GM12892 (cell line): ENCODE results near the gene NCOA4.
"Not testable (repeated sequence)": the region's sequence is repeated elsewhere in the genome, so short reads cannot be mapped to it uniquely, and the experiment has no call there.

ENCODE experiments used
- DNase-seq: peaks from one replicate; pipeline ENCODE4 v3.0.0; 2011; ENCODE audit not compliant: insufficient read length
- FAIRE-seq: peaks from 2 replicates; lab custom pipeline; 2011; peaks lifted over from hg19 to GRCh38; lab: Jason Lieb, UNC
- POLR2A ChIP-seq: IDR thresholded peaks from 2 replicates; pipeline ENCODE4 v1.6.1; 2011; ENCODE audit warnings: low read depth, low read length, control low read depth
- POLR2AphosphoS5 ChIP-seq: IDR thresholded peaks from 2 replicates; pipeline ENCODE4 v1.6.1; 2011; ENCODE audit warnings: low read depth, low read length, control low read depth
- TAF1 ChIP-seq: IDR thresholded peaks from 2 replicates; pipeline ENCODE4 v1.6.1; 2011; ENCODE audit warnings: low read depth, mild to moderate bottlenecking, control low read depth, low read length, borderline replicate concordance

Gene NCOA4

DNA sequence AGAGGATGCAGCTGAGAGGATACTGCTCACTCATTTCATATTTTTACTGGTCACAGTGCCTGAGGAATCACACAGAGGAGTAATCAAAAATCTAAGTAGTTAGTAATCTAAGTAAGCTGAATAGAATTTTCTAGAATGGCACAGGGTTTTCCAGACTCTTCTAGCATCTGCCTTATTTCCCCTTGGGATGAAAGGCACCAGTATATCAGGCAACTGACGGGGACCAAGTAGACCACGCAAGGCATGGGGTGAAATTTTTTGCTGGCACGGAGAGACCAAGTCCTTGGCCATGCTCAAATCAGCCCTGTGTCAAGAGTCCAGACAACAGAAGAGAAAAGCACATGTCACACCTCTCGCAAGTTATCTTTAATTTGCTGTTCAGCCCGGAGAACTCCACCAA lies 14.2 kb downstream of the NCOA4 start:
- TF ChIP-seq POLR2AphosphoS5 = no peak
- no peak for TF ChIP-seq POLR2A
- TF ChIP-seq TAF1 = no peak
- FAIRE-seq = no peak
- no peak for DNase-seq

DNA sequence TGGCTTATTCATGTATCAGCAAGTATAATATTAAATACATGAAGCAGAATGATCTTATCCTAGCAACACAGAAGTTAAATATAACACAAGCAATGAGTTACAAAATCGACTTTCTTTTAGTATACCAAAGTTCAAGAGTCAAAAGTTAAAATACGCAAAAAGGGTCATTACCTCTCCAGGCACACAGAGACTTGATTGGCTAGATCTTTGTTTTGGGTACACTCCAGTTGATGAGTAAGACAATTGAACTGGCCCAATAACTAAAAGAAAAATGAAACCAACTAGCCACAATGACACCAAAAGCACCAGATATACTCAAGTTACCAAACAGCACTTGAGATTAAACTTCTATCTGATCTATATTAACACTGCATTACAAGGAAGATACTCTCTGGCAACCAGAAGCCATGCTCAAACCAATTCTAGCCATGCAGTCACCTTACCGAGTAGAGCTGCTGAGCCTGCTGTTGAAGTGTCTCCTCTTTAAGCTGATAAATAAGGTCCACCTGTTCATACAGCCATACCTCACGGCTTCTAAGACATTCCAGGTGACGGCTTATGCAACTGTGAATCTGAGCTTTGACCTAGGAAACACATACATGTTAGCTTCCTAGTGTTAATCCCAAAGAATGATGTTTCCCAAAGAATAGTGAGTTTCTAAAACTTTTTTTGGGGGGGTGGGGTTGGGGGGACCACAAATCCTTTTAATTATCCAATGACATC lies 15.6 kb downstream of the NCOA4 start:
- DNase-seq (no peak), FAIRE-seq (no peak)
- TF ChIP-seq POLR2AphosphoS5 = no peak
- TF ChIP-seq TAF1 = no peak
- TF ChIP-seq POLR2A = no peak

DNA sequence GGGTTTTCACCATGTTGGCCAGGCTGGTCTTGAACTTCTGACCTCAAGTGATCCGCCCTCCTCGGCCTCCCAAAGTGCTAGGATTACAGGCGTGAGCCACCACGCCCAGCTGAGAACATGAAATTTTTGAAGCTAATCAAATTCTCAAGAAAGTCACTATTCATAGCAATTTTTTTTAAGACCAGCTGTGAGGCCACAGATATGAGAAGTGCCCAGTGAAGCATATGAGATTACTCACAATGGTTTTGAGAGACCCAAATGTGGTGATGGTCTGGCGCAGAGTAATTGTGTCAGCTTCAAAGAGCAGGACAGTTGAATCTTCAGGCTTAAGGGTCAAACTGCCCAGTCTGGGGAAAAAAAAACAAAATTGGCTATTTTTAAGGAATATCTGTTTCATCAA lies 16.2 kb downstream of the NCOA4 start:
- no peak for DNase-seq

DNA sequence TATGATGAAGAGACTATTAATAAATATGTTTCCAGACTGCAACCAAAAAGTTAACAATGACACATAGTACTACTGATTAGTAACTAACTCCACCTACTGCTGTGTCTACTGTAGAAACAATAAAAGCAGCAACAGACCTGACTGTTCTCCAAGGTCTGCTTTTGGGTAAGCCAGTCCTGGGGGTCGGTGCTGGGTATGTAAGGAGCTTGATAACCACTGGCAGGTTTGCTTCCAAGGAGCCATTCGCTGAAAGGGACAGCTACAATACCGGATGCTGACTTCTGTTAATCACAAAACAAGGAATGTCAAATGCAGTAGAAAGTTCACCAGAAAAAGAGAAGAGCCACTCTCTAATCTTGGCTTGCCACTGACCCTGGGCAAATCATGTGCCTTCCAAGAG lies 17.7 kb downstream of the NCOA4 start:
- DNase-seq (no peak), FAIRE-seq (no peak)
- TF ChIP-seq TAF1 (no peak), POLR2AphosphoS5 (no peak), POLR2A (no peak)

More for the DNA sequence above, 16.2 kb downstream of the NCOA4 start:
- FAIRE-seq = no peak
- TF ChIP-seq POLR2AphosphoS5 = no peak
- TF ChIP-seq POLR2A = no peak
- no peak for TF ChIP-seq TAF1

DNA sequence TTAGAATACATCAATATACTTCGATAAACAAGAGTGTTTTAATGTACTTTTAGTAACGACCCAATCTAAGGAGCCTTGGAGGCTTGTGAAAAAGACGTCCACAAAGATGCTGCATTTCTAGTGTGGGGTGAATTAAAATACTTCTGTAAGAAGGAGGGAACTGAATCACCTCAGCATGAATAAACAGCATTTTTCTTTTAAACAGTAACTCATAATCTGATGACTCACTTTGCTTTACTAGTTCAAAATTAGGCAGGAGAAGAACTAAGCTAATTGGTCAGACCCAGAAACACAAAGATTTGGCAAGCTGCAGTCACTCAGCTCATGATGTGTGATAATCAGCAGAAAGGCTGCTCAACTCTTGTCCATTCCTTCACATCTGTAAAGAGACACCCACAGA lies 24.2 kb downstream of the NCOA4 start:
- DNase-seq (no peak), FAIRE-seq (no peak)
- TF ChIP-seq POLR2A (no peak), TAF1 (no peak), POLR2AphosphoS5 (no peak)

DNA sequence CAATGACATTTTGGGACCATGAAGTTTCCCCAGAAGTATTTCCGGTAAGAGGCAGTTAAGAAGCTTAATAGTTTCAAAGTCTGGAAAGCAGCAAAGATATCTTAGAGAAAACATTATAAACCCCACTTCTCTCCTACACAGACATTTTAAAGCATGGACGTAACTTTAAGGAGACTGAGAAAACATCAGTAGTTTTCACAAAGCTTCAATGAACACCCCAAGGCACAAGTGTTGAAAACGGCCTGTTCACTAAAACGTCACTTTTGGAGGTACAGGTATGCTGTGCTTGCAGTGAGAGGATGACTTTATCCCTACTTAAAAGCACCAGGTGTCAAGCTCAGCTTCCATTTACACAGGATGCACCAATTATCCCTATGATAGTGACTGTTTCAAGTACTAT lies 25.0 kb downstream of the NCOA4 start:
- TF ChIP-seq POLR2AphosphoS5 (no peak), TAF1 (no peak), POLR2A (no peak)
- FAIRE-seq = no peak
- no peak for DNase-seq

DNA sequence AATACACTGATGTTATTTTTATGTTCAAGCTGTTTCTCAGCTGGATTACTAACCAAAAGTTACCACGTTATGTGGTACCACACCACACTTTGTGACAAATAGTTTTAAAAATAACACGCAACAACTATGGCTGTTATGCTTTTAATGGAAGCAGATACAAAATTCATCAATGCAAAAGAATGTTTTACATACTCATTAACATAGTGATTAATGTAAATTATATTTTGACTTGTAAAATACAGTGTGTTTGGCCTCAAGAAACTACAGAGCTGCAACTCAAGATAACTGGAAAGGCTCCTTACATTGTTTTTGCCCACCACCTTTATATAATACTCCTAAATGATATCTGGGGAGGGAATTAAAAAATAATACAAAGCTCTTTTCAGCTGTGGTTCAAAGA lies 25.5 kb downstream of the NCOA4 start:
- TF ChIP-seq POLR2AphosphoS5 (no peak), POLR2A (no peak)
- FAIRE-seq = no peak
- no peak for DNase-seq

DNA sequence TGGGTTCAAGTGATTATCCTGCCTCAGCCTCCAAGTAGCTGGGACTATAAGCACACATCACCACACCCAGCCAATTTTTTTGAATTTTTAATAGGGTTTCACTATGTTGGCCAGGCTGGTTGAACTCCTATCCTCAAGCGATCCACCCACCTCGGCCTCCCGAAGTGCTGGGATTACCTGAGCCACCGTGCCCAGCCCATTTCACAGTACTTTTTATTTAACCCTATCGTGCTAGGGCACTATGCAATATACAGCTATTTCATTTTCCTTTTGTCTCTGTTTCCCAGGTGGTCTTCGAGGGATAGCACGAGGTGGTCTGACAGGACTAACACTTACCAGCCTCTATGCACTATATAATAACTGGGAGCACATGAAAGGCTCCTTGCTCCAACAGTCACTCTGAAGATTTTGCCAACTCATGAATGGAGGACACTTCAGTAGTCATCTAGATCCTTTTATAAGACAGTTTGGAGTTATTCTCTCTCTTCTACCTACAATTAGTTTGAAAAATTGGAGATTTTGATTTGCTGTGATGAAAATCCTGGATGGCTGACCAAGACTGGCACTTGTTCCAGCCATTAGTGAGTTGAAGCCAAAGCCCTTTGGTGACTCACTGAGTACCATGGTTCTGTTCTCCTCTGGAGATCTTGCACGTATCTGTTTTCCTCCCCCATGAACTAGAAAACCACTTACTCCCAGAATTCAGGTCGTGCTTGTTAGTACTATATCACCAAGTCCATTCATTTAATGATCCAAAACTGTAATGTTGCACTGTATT lies 27.3 kb downstream of the NCOA4 start:
- TF ChIP-seq POLR2AphosphoS5 (no peak), TAF1 (no peak), POLR2A (no peak)
- FAIRE-seq = no peak
- no peak for DNase-seq

DNA sequence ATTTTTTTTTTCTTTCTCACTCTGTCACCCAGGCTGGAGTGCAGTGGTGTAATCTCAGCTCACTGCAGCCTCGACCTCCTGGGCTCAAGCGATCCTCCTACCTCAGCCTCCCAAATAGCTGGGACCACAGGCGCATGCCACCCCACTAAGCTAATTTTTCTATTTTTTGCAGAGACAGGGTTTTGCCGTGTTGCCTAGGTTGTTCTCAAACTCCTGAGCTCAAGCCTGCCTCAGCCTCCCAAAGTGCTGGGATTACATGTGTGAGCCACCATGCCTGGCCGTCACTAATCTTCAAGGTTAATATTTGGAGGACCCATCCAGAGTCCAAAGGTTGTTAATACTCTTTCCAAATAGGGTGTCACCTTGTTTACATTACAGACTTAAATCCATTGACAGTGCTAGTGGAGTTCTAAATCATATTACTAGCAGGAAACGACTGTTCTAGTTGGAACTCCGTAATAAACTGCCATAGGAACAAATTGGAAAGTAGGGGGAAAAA lies 28.2 kb downstream of the NCOA4 start:
- not testable (repeated sequence) for DNase-seq, FAIRE-seq

DNA sequence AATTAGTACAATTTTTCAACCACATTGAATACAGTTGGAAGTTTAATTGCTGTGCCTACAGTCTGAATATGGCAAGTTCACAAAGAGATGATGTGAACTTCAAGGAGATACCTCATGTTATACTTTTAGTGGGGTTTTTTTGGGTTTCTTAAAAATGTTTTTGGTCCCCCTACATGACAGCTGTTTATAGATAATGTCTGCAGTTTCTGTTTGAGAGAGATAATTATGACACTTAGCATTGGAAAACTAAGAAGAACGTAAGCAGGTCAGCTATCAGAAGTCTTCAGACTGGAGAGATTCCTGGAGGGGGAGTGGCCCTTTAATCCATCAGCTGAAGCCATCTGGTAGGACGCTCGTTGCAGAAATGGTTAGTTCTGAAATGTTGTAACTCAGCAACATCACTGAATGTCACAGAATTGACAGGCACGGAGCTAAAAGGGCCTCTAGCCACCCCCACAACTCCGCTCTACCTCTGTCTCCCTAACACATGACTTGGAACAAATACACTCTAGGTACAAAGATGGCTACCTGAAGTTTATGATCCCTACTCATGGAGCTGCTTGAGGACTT lies 29.2 kb downstream of the NCOA4 start:
- no peak for TF ChIP-seq POLR2AphosphoS5
- no peak for TF ChIP-seq TAF1
- TF ChIP-seq POLR2A = no peak
- FAIRE-seq = no peak
- DNase-seq = no peak

DNA sequence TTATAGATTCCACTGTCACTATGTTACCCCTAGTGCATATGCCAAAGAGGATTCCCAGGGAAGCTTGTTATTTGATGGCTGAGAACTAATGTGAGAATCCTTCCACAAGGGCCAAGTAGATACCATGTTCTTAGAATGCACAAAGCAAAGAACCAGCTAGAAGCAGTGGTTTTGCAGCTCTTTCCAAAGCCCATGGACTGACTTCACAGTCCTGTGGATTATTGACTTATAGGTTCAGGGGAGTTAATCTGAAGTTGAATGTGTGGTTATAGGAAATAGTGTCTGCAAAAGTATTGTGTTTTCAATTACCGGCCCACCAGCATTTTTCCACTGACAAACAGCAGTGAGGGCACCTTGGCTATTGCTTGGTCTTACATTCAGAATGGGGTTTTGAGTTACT lies 29.9 kb downstream of the NCOA4 start:
- FAIRE-seq = no peak
- DNase-seq = no peak
- TF ChIP-seq POLR2A = no peak
- no peak for TF ChIP-seq POLR2AphosphoS5
- TF ChIP-seq TAF1 = no peak

DNA sequence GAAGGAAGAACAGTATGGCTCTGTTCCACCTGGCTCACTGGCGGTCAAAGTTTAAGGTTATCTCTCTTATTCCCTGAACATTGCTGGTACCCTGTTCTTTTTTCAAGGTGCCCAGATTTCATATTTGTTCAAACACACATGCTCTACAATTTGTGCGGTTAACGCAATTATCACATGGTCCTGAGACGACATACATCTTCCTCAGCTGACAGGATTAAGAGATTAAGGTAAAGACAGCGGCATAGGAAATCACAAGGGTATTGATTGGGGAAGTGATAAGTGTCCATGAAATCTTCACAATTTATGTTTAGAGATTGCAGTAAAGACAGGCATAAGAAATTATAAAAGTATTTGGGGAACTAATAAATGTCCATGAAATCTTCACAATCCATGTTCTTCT lies 30.5 kb downstream of the NCOA4 start:
- not testable (repeated sequence) for DNase-seq, FAIRE-seq
